ENCODE measurements around the gene SLC2A9. TPM values are rescaled to one million over a fixed set of nuclear protein-coding genes. Genes with fewer than 3 reads are reported as not detected.

SLC2A9 gene
- total RNA-seq, 1 experiment from 2014 or later: 3.5 TPM

DNA sequence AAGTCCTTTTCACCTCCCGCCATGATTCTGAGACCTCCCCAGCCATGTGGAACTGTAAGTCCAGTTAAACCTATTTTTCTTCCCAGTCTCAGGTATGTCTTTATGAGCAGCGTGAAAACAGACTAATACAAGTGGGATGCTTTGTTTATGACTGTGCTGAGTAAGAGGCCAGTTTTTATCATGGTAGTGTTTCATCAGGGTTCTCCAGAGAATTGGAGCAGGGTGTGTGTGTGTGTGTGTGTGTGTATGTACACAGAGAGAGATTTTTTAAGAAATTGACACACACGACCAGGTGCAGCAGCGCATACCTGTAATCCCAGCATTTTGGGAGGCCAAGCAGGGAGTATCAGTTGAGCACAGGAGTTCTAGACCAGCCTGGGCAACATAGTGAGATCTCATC lies 34.6 kb upstream of the SLC2A9 start:
- TF ChIP-seq, protein P1, sequence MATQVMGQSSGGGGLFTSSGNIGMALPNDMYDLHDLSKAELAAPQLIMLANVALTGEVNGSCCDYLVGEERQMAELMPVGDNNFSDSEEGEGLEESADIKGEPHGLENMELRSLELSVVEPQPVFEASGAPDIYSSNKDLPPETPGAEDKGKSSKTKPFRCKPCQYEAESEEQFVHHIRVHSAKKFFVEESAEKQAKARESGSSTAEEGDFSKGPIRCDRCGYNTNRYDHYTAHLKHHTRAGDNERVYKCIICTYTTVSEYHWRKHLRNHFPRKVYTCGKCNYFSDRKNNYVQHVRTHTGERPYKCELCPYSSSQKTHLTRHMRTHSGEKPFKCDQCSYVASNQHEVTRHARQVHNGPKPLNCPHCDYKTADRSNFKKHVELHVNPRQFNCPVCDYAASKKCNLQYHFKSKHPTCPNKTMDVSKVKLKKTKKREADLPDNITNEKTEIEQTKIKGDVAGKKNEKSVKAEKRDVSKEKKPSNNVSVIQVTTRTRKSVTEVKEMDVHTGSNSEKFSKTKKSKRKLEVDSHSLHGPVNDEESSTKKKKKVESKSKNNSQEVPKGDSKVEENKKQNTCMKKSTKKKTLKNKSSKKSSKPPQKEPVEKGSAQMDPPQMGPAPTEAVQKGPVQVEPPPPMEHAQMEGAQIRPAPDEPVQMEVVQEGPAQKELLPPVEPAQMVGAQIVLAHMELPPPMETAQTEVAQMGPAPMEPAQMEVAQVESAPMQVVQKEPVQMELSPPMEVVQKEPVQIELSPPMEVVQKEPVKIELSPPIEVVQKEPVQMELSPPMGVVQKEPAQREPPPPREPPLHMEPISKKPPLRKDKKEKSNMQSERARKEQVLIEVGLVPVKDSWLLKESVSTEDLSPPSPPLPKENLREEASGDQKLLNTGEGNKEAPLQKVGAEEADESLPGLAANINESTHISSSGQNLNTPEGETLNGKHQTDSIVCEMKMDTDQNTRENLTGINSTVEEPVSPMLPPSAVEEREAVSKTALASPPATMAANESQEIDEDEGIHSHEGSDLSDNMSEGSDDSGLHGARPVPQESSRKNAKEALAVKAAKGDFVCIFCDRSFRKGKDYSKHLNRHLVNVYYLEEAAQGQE (IDR thresholded peaks at IDR 0.05; ENCODE audit: insufficient read depth in 1 of 2, low read depth in 2 of 2, low read length in 1 of 2): no peak
- TF ChIP-seq SIN3A (IDR thresholded peaks at IDR 0.05; ENCODE audit: borderline replicate concordance, insufficient read depth, low read depth, low read length): no peak
- TF ChIP-seq, protein P2, sequence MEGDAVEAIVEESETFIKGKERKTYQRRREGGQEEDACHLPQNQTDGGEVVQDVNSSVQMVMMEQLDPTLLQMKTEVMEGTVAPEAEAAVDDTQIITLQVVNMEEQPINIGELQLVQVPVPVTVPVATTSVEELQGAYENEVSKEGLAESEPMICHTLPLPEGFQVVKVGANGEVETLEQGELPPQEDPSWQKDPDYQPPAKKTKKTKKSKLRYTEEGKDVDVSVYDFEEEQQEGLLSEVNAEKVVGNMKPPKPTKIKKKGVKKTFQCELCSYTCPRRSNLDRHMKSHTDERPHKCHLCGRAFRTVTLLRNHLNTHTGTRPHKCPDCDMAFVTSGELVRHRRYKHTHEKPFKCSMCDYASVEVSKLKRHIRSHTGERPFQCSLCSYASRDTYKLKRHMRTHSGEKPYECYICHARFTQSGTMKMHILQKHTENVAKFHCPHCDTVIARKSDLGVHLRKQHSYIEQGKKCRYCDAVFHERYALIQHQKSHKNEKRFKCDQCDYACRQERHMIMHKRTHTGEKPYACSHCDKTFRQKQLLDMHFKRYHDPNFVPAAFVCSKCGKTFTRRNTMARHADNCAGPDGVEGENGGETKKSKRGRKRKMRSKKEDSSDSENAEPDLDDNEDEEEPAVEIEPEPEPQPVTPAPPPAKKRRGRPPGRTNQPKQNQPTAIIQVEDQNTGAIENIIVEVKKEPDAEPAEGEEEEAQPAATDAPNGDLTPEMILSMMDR (IDR thresholded peaks at IDR 0.05): no peak
- TF ChIP-seq POLR2AphosphoS5 (IDR thresholded peaks at IDR 0.05; ENCODE audit: low read depth, low read length): no peak
- no peak overlapping the region for H3K27ac ChIP-seq (ENCODE audit: low read length)
- H3K4me3 ChIP-seq (ENCODE audit: low read depth in 2 of 2, low read length in 2 of 2): no peak overlapping the region
- ChIA-PET POLR2A (no interaction called here), CTCF (no interaction called here)
- BruUV-seq (replicated peaks): no TSS peak
- in situ Hi-C loops (cut with HindIII; ENCODE audit: low pct_unique_long_range_greater_than_20kb, low sequenced_read_pairs) (no loop called here), intact Hi-C loops (cut with micrococcal nuclease; ENCODE audit: unreplicated experiment) (no loop called here)
- DNase-seq (ENCODE audit: low read depth, low spot score) (no peak), ATAC-seq (no peak)
- no peaks in the 10 kb centered on the region for H3K9me3 ChIP-seq (ENCODE audit: control insufficient read depth, insufficient read depth, low read depth, low read length)
- no peaks in the 10 kb centered on the region for H3K36me3 ChIP-seq (ENCODE audit: control insufficient read depth, insufficient read depth, low read length)
- H3K4me1 ChIP-seq (ENCODE audit: control insufficient read depth, insufficient read depth, low read length): no peaks in the 10 kb centered on the region
- H3K27me3 ChIP-seq (ENCODE audit: control insufficient read depth, insufficient read depth, low read length): no peaks in the 10 kb centered on the region

DNA sequence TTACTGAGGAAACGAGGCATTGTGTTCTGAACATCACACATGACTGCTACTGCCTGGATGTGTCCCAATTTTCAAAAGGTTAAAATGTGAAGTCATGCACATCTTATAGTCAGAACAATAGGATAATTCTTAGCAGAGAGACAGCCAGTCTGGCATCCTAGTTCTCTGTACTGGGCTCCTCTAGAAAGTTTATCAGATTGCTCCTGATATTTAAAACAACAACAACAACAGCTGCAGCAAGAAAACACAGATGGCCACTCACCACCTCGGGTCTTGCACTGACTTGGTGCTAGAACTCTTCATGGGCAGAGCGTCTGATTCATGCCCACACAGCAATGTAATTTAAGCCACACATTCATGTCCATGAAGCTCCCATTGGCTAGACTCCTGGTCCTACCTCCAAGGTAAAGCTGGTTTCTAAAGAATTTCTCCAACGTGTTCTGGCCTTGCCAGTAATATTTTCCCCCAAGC lies 33.3 kb upstream of the SLC2A9 start:
- POLR2A ChIA-PET: no interaction called here
- intact Hi-C loops (cut with micrococcal nuclease; ENCODE audit: unreplicated experiment) (no loop called here), in situ Hi-C loops (cut with HindIII; ENCODE audit: low pct_unique_long_range_greater_than_20kb, low sequenced_read_pairs) (no loop called here)
- no TSS peak for BruUV-seq (replicated peaks)
- Histone ChIP-seq H3K9me3 (ENCODE audit: control insufficient read depth, insufficient read depth, low read depth, low read length) (no peaks in the 10 kb centered on the region), H3K4me3 (ENCODE audit: low read depth in 2 of 2, low read length in 2 of 2) (no peak overlapping the region), H3K36me3 (ENCODE audit: control insufficient read depth, insufficient read depth, low read length) (no peaks in the 10 kb centered on the region), H3K27me3 (ENCODE audit: control insufficient read depth, insufficient read depth, low read length) (no peaks in the 10 kb centered on the region), H3K4me1 (ENCODE audit: control insufficient read depth, insufficient read depth, low read length) (no peaks in the 10 kb centered on the region), H3K27ac (ENCODE audit: low read length) (no peak overlapping the region)
- ATAC-seq (no peak), DNase-seq (ENCODE audit: low read depth, low spot score) (no peak)
- no peak for TF ChIP-seq SIN3A (IDR thresholded peaks at IDR 0.05; ENCODE audit: borderline replicate concordance, insufficient read depth, low read depth, low read length)
- CTCF ChIA-PET: no interaction called here

DNA sequence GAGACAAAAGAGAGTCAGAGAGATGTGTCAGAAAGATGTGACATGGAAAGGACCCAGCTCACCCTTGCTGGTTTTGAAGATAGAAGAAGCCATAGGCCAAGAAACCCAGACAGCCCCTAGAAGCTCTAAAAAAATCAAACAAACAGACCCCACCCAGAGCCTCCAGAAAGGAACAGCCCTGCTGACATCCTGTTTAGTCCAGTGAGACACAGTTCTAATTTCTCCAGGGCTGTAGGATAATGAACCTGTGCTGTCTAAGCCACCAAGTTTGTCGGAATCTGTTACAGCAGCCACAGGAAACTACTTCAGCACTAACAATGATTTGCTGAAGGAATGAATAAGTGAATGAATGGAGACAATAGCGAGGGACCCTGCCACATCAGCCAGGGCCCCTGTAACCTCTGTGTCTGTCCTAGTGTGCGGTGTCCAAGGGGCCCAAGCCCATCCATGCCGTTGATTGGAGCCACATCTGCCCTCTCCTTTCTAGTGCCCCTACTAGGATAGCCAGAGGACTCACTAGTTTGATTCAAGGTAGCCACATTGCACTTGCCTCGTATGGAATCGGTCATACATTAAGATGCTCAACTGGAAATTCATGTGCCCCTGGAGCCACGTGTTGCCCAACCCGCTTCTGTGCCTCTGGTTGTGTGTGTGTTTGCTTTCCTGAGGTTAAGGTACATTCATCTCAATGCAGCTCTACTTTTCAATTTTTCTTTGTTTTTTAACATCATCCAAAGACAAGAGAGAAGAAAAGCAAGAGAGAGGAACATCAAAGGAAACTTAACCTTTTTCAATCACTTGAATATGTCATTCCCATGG lies 32.5 kb upstream of the SLC2A9 start:
- ChIA-PET POLR2A (no interaction called here), CTCF (no interaction called here)
- Histone ChIP-seq H3K36me3 (ENCODE audit: control insufficient read depth, insufficient read depth, low read length) (no peaks in the 10 kb centered on the region), H3K4me1 (ENCODE audit: control insufficient read depth, insufficient read depth, low read length) (no peaks in the 10 kb centered on the region), H3K9me3 (ENCODE audit: control insufficient read depth, insufficient read depth, low read depth, low read length) (no peaks in the 10 kb centered on the region), H3K27ac (ENCODE audit: low read length) (no peak overlapping the region), H3K4me3 (ENCODE audit: low read depth in 2 of 2, low read length in 2 of 2) (no peak overlapping the region), H3K27me3 (ENCODE audit: control insufficient read depth, insufficient read depth, low read length) (no peaks in the 10 kb centered on the region)
- intact Hi-C loops (cut with micrococcal nuclease; ENCODE audit: unreplicated experiment): no loop called here
- ATAC-seq (no peak), DNase-seq (ENCODE audit: low read depth, low spot score) (no peak)
- no peak for TF ChIP-seq SIN3A (IDR thresholded peaks at IDR 0.05; ENCODE audit: borderline replicate concordance, insufficient read depth, low read depth, low read length)
- TF ChIP-seq, protein P1 (IDR thresholded peaks at IDR 0.05; ENCODE audit: insufficient read depth in 1 of 2, low read depth in 2 of 2, low read length in 1 of 2): no peak
- no peak for TF ChIP-seq TCF7L2 (IDR thresholded peaks at IDR 0.05; ENCODE audit: low read depth, low read length)
- TF ChIP-seq, protein P2 (IDR thresholded peaks at IDR 0.05): no peak
- TF ChIP-seq POLR2AphosphoS5 (IDR thresholded peaks at IDR 0.05; ENCODE audit: low read depth, low read length): no peak
- no TSS peak for BruUV-seq (replicated peaks)
- in situ Hi-C loops (cut with HindIII; ENCODE audit: low pct_unique_long_range_greater_than_20kb, low sequenced_read_pairs): no loop called here

Data from Panc1 (cell line).